DOHH2 (cell line): ENCODE results near the gene GRB10.
A peak's percentile ranks its signal among the peaks of the same experiment; 100 is the strongest.

Experiments
- H3F3A ChIP-seq: fragments of 200-600 bp; sonication (generic), shearing (Covaris generic); 2 replicates; pipeline ENCODE4 v1.6.0; 2016; ENCODE audit warnings: antibody characterized with exemption, mild to moderate bottlenecking; ENCODE audit not compliant: control insufficient read depth, insufficient read depth
- H3K27ac ChIP-seq: fragments of 200-600 bp; sonication (generic); 2 replicates; pipeline ENCODE4 v1.5.1; 2014; ENCODE audit warnings: low read depth, mild to moderate bottlenecking, low read length, moderate library complexity
- H3K27me3 ChIP-seq: fragments of 200-600 bp; sonication (generic); 2 replicates; pipeline ENCODE4 v1.6.1; 2014; ENCODE audit warnings: mild to moderate bottlenecking, low read length, mixed read lengths; ENCODE audit not compliant: control insufficient read depth
- H3K36me3 ChIP-seq: fragments of 200-600 bp; sonication (generic); 2 replicates; pipeline ENCODE4 v1.6.1; 2014; ENCODE audit warnings: mild to moderate bottlenecking, low read length, moderate library complexity, mixed read lengths; ENCODE audit not compliant: control insufficient read depth
- H3K4me1 ChIP-seq: fragments of 200-600 bp; sonication (generic); 2 replicates; pipeline ENCODE4 v1.6.1; 2014; ENCODE audit warnings: mild to moderate bottlenecking, low read length, mixed read lengths; ENCODE audit not compliant: control insufficient read depth
- H3K4me2 ChIP-seq: fragments of 200-600 bp; sonication (generic); 2 replicates; pipeline ENCODE4 v1.6.0; 2014; ENCODE audit warnings: mild to moderate bottlenecking, low read length, moderate library complexity
- H3K4me3 ChIP-seq: fragments of 200-600 bp; sonication (generic); 2 replicates; pipeline ENCODE4 v1.5.1; 2014; ENCODE audit warnings: mild to moderate bottlenecking, low read length, mixed read lengths
- H3K79me2 ChIP-seq: fragments of 200-600 bp; sonication (generic); 2 replicates; pipeline ENCODE4 v1.6.1; 2014; ENCODE audit warnings: mild to moderate bottlenecking, low read length, mixed read lengths; ENCODE audit not compliant: control insufficient read depth
- H3K9me2 ChIP-seq: fragments of 200-600 bp; sonication (generic); replicated peaks from 2 replicates; pipeline ENCODE4 v1.6.1; 2014; ENCODE audit warnings: mild to moderate bottlenecking, low read length, mixed read lengths; ENCODE audit not compliant: control insufficient read depth
- H3K9me3 ChIP-seq: fragments of 200-600 bp; sonication (generic); 2 replicates; pipeline ENCODE4 v1.6.1; 2014; ENCODE audit warnings: antibody characterized with exemption, low read length, mixed read lengths; ENCODE audit not compliant: control insufficient read depth, insufficient read depth
- H4K20me1 ChIP-seq: fragments of 200-600 bp; sonication (generic); 2 replicates; pipeline ENCODE4 v1.6.0; 2014; ENCODE audit warnings: low read depth, mild to moderate bottlenecking, antibody characterized with exemption, low read length, moderate library complexity; ENCODE audit not compliant: control insufficient read depth, insufficient read depth
- EZH2phosphoT487 ChIP-seq: fragments of 200-600 bp; sonication (generic); IDR thresholded peaks from 2 replicates; pipeline ENCODE4 v1.6.1; 2017; ENCODE audit warnings: borderline replicate concordance, mild to moderate bottlenecking, antibody characterized with exemption, low read length, moderate library complexity, mixed read lengths
- TF ChIP-seq, protein P1 (sequence below): fragments of 200-600 bp; sonication (generic); IDR thresholded peaks from one replicate; pipeline ENCODE4 v1.5.1; 2014; ENCODE audit warnings: antibody characterized with exemption, mild to moderate bottlenecking, low read depth, low read length; ENCODE audit not compliant: poor library complexity, severe bottlenecking

Gene GRB10

GRCh38 chr7:50657341-50657873 is 125.3 kb downstream of the GRB10 start:
- TF ChIP-seq, protein P1, sequence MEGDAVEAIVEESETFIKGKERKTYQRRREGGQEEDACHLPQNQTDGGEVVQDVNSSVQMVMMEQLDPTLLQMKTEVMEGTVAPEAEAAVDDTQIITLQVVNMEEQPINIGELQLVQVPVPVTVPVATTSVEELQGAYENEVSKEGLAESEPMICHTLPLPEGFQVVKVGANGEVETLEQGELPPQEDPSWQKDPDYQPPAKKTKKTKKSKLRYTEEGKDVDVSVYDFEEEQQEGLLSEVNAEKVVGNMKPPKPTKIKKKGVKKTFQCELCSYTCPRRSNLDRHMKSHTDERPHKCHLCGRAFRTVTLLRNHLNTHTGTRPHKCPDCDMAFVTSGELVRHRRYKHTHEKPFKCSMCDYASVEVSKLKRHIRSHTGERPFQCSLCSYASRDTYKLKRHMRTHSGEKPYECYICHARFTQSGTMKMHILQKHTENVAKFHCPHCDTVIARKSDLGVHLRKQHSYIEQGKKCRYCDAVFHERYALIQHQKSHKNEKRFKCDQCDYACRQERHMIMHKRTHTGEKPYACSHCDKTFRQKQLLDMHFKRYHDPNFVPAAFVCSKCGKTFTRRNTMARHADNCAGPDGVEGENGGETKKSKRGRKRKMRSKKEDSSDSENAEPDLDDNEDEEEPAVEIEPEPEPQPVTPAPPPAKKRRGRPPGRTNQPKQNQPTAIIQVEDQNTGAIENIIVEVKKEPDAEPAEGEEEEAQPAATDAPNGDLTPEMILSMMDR: no peak
- TF ChIP-seq EZH2phosphoT487: peak; percentile 58; the same call in 1 of the 2 replicates
- Histone ChIP-seq H3K27ac (no peak overlapping the region), H3K4me3 (no peak overlapping the region), H4K20me1 (no peaks in the 10 kb centered on the region), H3K27me3 (peaks cover 94% of the 10 kb centered on the region), H3K36me3 (no peaks in the 10 kb centered on the region), H3K9me2 (no peaks in the 10 kb centered on the region), H3K4me2 (no peak overlapping the region), H3K9me3 (no peaks in the 10 kb centered on the region), H3K79me2 (no peaks in the 10 kb centered on the region), H3F3A (no peaks in the 10 kb centered on the region), H3K4me1 (peaks cover 17% of the 10 kb centered on the region)

DNA sequence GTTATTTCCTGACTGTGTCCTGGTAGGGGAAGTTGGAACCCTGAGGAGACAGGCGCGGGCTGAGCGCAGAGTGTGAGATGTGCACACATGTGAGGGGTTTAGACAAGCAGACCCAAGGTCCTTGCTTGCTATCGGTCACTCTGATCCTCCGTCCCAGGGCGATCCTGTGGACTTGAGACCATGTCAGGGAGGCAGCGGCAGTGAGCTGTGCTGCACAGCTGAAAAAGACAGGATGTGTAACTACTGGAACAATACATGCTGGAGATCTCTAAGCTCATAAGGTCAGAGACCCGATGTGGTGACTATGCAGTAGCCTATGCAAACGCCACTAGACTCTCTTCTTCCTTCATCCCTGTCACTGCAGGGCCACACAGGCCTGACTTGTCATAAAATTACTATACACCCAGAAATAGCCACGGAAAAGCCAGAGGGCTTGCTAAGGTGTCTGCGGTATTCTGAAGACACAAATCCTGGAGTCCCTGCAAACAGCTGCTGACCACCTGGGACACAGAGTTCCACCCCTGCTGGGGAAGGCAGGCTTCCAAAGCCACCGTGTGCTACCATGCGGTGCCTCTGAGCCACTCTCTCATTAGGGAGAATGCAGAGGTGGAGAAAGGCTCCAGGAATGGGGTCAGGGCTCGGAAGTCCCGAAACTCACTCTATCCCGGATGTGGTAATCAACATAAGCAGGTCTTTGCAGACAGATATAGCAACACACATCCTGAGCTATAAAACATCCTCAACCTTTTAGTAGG is 126.4 kb downstream of the GRB10 start:
- Histone ChIP-seq H3K79me2 (no peaks in the 10 kb centered on the region), H3K36me3 (no peaks in the 10 kb centered on the region)
- TF ChIP-seq EZH2phosphoT487: 0 out of 2 replicates have a peak, but pooled peaks have one; percentile 27
- TF ChIP-seq, protein P1: no peak

DNA sequence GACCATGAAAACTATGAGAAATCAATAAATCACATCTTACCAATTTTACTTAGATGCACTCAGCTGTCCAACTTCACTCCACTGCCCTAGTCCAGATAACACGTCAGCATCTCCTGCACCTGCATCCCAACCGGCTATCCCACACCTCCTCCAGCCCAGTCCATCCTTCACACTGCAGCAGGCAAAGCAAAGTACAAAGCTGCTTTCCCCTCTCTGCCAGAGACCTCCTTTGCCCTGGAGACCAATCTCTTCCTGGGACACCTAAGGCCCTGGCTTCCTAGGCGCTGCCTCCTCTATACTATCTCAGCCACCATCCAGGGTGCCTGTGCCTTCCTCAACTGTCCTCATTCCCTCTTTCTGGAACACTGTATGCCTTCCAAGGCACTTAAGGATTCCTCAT is 127.2 kb downstream of the GRB10 start:
- Histone ChIP-seq H3K9me2 (no peaks in the 10 kb centered on the region), H3K27ac (no peak overlapping the region), H3K4me2 (no peak overlapping the region), H3K9me3 (no peaks in the 10 kb centered on the region), H3K4me1 (peaks cover 14% of the 10 kb centered on the region), H3K4me3 (no peak overlapping the region), H3F3A (no peaks in the 10 kb centered on the region), H3K79me2 (no peaks in the 10 kb centered on the region), H3K36me3 (no peaks in the 10 kb centered on the region), H4K20me1 (no peaks in the 10 kb centered on the region), H3K27me3 (peaks cover 79% of the 10 kb centered on the region)
- no peak for TF ChIP-seq EZH2phosphoT487
- TF ChIP-seq, protein P1: no peak

More for the DNA sequence above, 126.4 kb downstream of the GRB10 start:
- Histone ChIP-seq H3K4me2 (no peak overlapping the region), H3K9me2 (no peaks in the 10 kb centered on the region), H3K9me3 (no peaks in the 10 kb centered on the region), H3K4me3 (no peak overlapping the region), H3K27me3 (peaks cover 87% of the 10 kb centered on the region), H3K27ac (no peak overlapping the region), H3K4me1 (peaks cover 17% of the 10 kb centered on the region), H4K20me1 (no peaks in the 10 kb centered on the region), H3F3A (no peaks in the 10 kb centered on the region)
